GM10248 (cell line): ENCODE measurements around the gene ZNF653.
A peak's percentile ranks its signal among the peaks of the same experiment; 100 is the strongest.

ENCODE experiments used
- CTCF ChIA-PET: fragments of 300-600 bp; sonication (Branson Sonifier 250); formaldehyde crosslinking; extraction: SDS; loops from one replicate; lab custom pipeline; 2021; ENCODE audit warnings: antibody characterized with exemption; lab: Yijun Ruan, JAX
- POLR2A ChIA-PET: fragments of 350-650 bp; sonication (Branson Sonifier 250); formaldehyde crosslinking; extraction: SDS; loops from one replicate; lab custom pipeline; 2020; ENCODE audit warnings: antibody characterized with exemption; lab: Yijun Ruan, JAX
- DNase-seq: peaks from one replicate; pipeline ENCODE4 v3.0.0; 2012; ENCODE audit errors: extremely low spot score
- CTCF ChIP-seq: IDR thresholded peaks from 2 replicates; pipeline ENCODE4 v1.5.1; 2012; ENCODE audit warnings: mild to moderate bottlenecking, low read depth; ENCODE audit errors: extremely low read depth, missing control alignments, control extremely low read depth

ZNF653 gene

DNA sequence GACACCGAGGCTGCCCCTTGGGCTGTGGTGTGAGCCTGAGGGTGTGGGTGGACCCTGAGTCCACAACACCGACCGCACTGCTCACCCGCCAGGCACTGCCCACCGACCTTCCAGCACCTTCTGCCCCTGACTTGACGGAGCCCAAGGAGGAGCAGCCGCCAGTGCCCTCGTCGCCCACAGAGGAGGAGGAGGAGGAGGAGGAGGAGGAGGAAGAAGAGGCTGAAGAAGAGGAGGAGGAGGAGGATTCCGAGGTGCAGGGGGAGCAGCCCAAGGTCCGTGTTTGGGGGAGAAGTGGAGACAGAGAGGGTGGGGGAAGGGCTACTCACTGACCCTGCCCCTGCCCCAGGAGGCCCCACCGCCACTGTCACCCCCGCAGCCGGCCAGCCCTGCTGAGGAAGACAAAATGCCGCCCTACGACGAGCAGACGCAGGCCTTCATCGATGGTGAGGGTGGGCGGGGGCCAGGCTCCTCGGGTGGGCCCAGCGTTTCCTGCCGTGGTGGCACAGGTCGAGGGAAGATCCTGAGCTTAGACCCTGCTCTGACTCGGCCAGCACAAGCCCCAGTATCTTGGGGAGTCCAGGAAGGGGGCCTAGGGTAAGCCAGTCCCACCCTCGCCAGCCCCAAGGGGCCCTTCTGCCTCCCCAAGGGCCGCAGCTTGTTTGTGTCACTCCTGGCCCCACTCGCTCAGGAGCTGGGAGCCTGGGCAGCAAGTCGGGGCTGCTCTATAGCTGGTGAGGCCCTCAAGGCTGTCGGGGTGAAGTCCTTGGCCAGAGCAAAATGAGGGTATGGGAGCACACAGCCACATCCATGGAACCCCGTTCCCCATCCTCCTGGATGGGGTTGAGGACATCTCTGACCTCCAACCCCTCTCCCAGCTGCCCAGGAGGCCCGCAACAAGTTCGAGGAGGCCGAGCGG lies 58.0 kb downstream of the ZNF653 start:
- ChIA-PET CTCF (interaction anchor here (0.6 to 2.3 kb wide), 9 partner anchors 12 to 1321 kb away, joined by 3 to 16 read pairs (median 4); partner anchors contain the start of genes ODAD3, PRKCSH and SWSAP1), POLR2A (no interaction called here)
- TF ChIP-seq CTCF: no peak
- DNase-seq: no peak

DNA sequence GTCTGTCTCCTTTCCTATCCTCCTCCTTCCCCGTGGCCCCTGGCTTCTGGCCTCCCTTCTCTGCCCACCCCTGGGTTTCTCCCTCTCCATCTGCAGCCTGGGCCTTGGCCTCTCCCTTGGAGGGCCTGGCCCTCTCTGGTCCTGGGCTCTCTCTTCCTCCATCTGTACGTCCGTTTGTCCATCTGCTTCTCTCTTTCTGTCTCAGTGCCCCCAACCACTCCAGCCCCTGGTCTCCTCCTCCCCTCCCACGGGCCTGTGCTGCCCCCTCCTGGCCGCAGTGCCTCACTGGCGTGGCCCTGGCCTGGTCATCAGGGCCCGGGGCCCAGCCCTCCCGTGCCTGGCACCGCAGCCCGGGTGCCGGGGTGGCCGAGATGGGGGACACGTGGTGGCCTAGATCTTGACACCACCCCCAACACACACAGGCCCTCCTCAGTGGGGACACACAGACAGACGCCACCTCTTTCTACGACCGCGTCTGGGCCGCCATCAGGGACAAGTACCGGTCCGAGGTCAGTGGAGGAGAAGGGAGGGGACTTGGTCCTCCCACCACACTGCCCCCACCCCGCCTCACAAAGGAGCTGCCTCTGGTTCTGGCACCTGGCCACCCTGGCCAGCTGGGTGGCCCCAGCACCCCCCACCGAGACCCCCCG lies 58.9 kb downstream of the ZNF653 start:
- DNase-seq: peak; percentile 70
- TF ChIP-seq CTCF: peak; percentile 70
- ChIA-PET CTCF (interaction anchor here (0.6 to 3.7 kb wide), 12 partner anchors 11 to 1321 kb away, joined by 3 to 19 read pairs (median 4); partner anchors contain the start of genes ODAD3 and PRKCSH), POLR2A (no interaction called here)

DNA sequence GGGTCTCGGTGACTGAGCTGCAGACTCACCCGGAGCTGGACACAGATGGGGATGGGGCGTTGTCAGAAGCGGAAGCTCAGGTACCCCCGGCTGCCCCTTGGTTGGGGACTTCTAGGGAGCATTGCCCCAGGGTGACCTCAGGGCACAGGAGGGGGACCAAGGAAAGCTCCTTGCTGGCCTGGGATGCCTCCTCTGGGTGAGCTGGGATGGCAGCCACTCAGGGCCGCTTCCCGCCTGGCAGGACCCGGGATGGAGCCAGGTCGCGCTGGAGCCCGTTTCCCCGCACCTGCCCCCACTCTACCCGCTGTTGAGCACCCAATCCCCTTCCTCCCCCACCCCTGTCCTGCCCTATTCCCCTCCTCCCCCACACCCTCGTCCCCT lies 59.4 kb downstream of the ZNF653 start:
- TF ChIP-seq CTCF: no peak
- no peak for DNase-seq
- POLR2A ChIA-PET: interaction anchor here (0.9 kb wide), 1 partner anchor 167 kb away, joined by 3 read pairs; no protein-coding TSS in a partner anchor
- CTCF ChIA-PET: interaction anchor here (0.7 to 3.7 kb wide), 11 partner anchors 9 to 308 kb away, joined by 3 to 19 read pairs (median 4); partner anchors contain the start of genes ODAD3 and PRKCSH

GRCh38 chr19:11445141-11445540 lies 60.5 kb downstream of the ZNF653 start:
- POLR2A ChIA-PET: interaction anchor here (0.9 kb wide), 1 partner anchor 165 kb away, joined by 3 read pairs; no protein-coding TSS in a partner anchor
- DNase-seq: no peak

DNA sequence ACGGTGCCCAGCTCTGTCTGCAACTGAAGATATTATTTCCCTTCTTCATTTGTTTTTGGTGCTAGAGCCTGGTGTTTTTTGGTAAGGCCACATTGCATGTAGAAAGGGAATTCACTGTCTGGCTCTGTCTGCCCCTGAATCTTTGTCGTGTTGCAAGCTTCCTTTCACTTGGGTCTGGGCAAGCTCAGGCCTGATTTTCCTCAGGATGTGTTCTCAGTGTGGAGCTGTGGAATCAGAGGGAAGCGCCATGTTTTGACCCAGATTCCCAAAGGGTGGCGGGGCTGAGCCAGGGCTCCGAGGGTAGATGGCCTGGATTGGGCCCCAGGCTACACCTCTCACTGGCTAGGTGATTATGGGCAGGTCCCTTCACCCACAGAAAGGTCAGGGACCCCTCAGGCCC lies 61.6 kb downstream of the ZNF653 start:
- no peak for DNase-seq
- POLR2A ChIA-PET: no interaction called here
- no peak for TF ChIP-seq CTCF
- CTCF ChIA-PET: interaction anchor here (0.8 to 3.7 kb wide), 7 partner anchors 8 to 75 kb away, joined by 3 to 19 read pairs (median 5); partner anchors contain the start of genes EPOR, ODAD3 and PRKCSH

More at GRCh38 chr19:11445141-11445540, 60.5 kb downstream of the ZNF653 start:
- TF ChIP-seq CTCF: no peak
- CTCF ChIA-PET: interaction anchor here (1.1 to 3.7 kb wide), 6 partner anchors 10 to 307 kb away, joined by 4 to 19 read pairs (median 6); partner anchors contain the start of genes ODAD3 and PRKCSH

DNA sequence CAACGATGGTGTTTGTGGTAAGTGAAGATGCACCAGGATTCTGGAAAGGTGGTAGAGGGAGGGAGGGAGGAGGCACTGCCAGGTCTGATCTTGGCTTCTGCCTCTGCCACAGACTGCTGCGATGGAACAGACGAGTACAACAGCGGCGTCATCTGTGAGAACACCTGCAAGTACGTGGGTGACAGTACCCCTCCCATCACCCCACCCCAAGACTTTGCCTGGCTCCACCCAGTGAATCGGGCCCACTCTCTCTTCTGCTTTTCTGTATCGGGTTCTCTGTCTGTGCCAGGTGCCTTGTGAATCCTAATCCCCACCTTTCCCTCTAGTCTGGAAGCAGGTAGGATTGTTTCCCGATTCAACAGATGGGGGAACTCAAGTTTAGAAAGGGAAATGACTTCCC lies 67.7 kb downstream of the ZNF653 start:
- CTCF ChIA-PET: interaction anchor here (1.6 kb wide), 1 partner anchor 8 kb away, joined by 4 read pairs; no protein-coding TSS in a partner anchor

More for the DNA sequence above, 67.7 kb downstream of the ZNF653 start:
- no peak for DNase-seq
- POLR2A ChIA-PET: interaction anchor here (0.7 kb wide), 1 partner anchor 219 kb away, joined by 5 read pairs; no protein-coding TSS in a partner anchor
- no peak for TF ChIP-seq CTCF
